ENCODE results near the gene RNF34.
"Not testable (repeated sequence)": the region's sequence is repeated elsewhere in the genome, so short reads cannot be mapped to it uniquely, and the experiment has no call there.

Gene RNF34

GRCh38 chr12:121358073-121358472 lies 41.8 kb upstream of the RNF34 start:
- Histone ChIP-seq H3K27ac (no peak overlapping the region), H3K4me3 (no peak overlapping the region)
- DNase-seq (ENCODE audit: low spot score): no peak
- TF ChIP-seq CTCF (IDR thresholded peaks at IDR 0.05): no peak

- Histone ChIP-seq H3K4me3 (no peak overlapping the region), H3K27ac (no peak overlapping the region)
- no peak for TF ChIP-seq CTCF (IDR thresholded peaks at IDR 0.05)
- DNase-seq (ENCODE audit: low spot score): no peak
Measured at GRCh38 chr12:121364683-121365121, 35.2 kb upstream of the RNF34 start.

GRCh38 chr12:121365416-121366062 lies 34.4 kb upstream of the RNF34 start:
- no peak overlapping the region for H3K4me3 ChIP-seq
- TF ChIP-seq CTCF (IDR thresholded peaks at IDR 0.05): no peak
- H3K27ac ChIP-seq: no peak overlapping the region
- DNase-seq (ENCODE audit: low spot score): no peak

- DNase-seq (ENCODE audit: low spot score): no peak
- H3K27ac ChIP-seq: no peak overlapping the region
- H3K4me3 ChIP-seq: no peak overlapping the region
- TF ChIP-seq CTCF (IDR thresholded peaks at IDR 0.05): no peak
Measured at GRCh38 chr12:121366063-121366459, 33.9 kb upstream of the RNF34 start.

GRCh38 chr12:121371404-121371803 lies 28.5 kb upstream of the RNF34 start:
- no peak for TF ChIP-seq CTCF (IDR thresholded peaks at IDR 0.05)
- H3K27ac ChIP-seq: no peak overlapping the region
- H3K4me3 ChIP-seq: no peak overlapping the region
- DNase-seq (ENCODE audit: low spot score): no peak

GRCh38 chr12:121373755-121374154 lies 26.2 kb upstream of the RNF34 start:
- TF ChIP-seq CTCF (IDR thresholded peaks at IDR 0.05): no peak
- no peak overlapping the region for H3K4me3 ChIP-seq
- DNase-seq (ENCODE audit: low spot score): no peak
- H3K27ac ChIP-seq: no peak overlapping the region

- not testable (repeated sequence) for DNase-seq (ENCODE audit: low spot score); H3K27ac ChIP-seq; H3K4me3 ChIP-seq
Measured at GRCh38 chr12:121374336-121374735, 25.6 kb upstream of the RNF34 start.

- not testable (repeated sequence) for H3K27ac ChIP-seq; DNase-seq (ENCODE audit: low spot score); H3K4me3 ChIP-seq
Measured at GRCh38 chr12:121374945-121375584, 24.9 kb upstream of the RNF34 start.

Data from coronary artery (tissue), 2 donors.